ENCODE measurements around the gene CDH11.

CDH11 gene

GRCh38 chr16:65034915-65035314 is 86.9 kb downstream of the CDH11 start:
- H3K9me3 ChIP-seq (ENCODE audit: control extremely low read depth in 1 of 5, control insufficient read depth in 4 of 5, insufficient read depth in 2 of 5, low read depth in 1 of 5, low read length in 4 of 5) = no peaks in the 10 kb centered on the region
- POLR2A ChIA-PET = no interaction called here
- H3K27me3 ChIP-seq (replicated peaks in 2 of 5; ENCODE audit: control insufficient read depth in 4 of 5, insufficient read depth in 5 of 5, low read length in 4 of 5) = no peaks in the 10 kb centered on the region
- H3K4me3 ChIP-seq (ENCODE audit: control insufficient read depth in 1 of 7, extremely low read depth in 1 of 7, insufficient read depth in 4 of 7, low read depth in 2 of 7, low read length in 6 of 7) = no peak overlapping the region
- WGBS (ENCODE audit: insufficient coverage) = 72% methylated on average over 7 of the region's 8 CpGs
- no peaks in the 10 kb centered on the region for H3K36me3 ChIP-seq (ENCODE audit: control insufficient read depth in 4 of 4, insufficient read depth in 4 of 4, low read length in 3 of 4)
- H3K27ac ChIP-seq (ENCODE audit: insufficient read depth in 1 of 2, low read depth in 1 of 2, low read length in 2 of 2, poor library complexity in 1 of 2, severe bottlenecking in 2 of 2) = no peak overlapping the region
- no peaks in the 10 kb centered on the region for H3K4me1 ChIP-seq (ENCODE audit: control extremely low read depth in 1 of 4, control insufficient read depth in 4 of 4, insufficient read depth in 4 of 4, low read length in 3 of 4)
- CTCF ChIA-PET = no interaction called here
- no peak for DNase-seq

GRCh38 chr16:65032387-65032786 is 89.5 kb downstream of the CDH11 start:
- Histone ChIP-seq H3K4me3 (ENCODE audit: control insufficient read depth in 1 of 7, extremely low read depth in 1 of 7, insufficient read depth in 4 of 7, low read depth in 2 of 7, low read length in 6 of 7) (no peak overlapping the region), H3K27me3 (replicated peaks in 2 of 5; ENCODE audit: control insufficient read depth in 4 of 5, insufficient read depth in 5 of 5, low read length in 4 of 5) (no peaks in the 10 kb centered on the region), H3K4me1 (ENCODE audit: control extremely low read depth in 1 of 4, control insufficient read depth in 4 of 4, insufficient read depth in 4 of 4, low read length in 3 of 4) (no peaks in the 10 kb centered on the region), H3K36me3 (ENCODE audit: control insufficient read depth in 4 of 4, insufficient read depth in 4 of 4, low read length in 3 of 4) (no peaks in the 10 kb centered on the region), H3K27ac (ENCODE audit: insufficient read depth in 1 of 2, low read depth in 1 of 2, low read length in 2 of 2, poor library complexity in 1 of 2, severe bottlenecking in 2 of 2) (no peak overlapping the region), H3K9me3 (ENCODE audit: control extremely low read depth in 1 of 5, control insufficient read depth in 4 of 5, insufficient read depth in 2 of 5, low read depth in 1 of 5, low read length in 4 of 5) (no peaks in the 10 kb centered on the region)
- ChIA-PET POLR2A (no interaction called here), CTCF (no interaction called here)
- DNase-seq = no peak
- WGBS (ENCODE audit: insufficient coverage) = 94% methylated on average over 2 of the region's 2 CpGs

- Histone ChIP-seq H3K4me3 (ENCODE audit: control insufficient read depth in 1 of 7, extremely low read depth in 1 of 7, insufficient read depth in 4 of 7, low read depth in 2 of 7, low read length in 6 of 7) (no peak overlapping the region), H3K4me1 (ENCODE audit: control extremely low read depth in 1 of 4, control insufficient read depth in 4 of 4, insufficient read depth in 4 of 4, low read length in 3 of 4) (no peaks in the 10 kb centered on the region), H3K27me3 (replicated peaks in 2 of 5; ENCODE audit: control insufficient read depth in 4 of 5, insufficient read depth in 5 of 5, low read length in 4 of 5) (no peaks in the 10 kb centered on the region), H3K36me3 (ENCODE audit: control insufficient read depth in 4 of 4, insufficient read depth in 4 of 4, low read length in 3 of 4) (no peaks in the 10 kb centered on the region), H3K27ac (ENCODE audit: insufficient read depth in 1 of 2, low read depth in 1 of 2, low read length in 2 of 2, poor library complexity in 1 of 2, severe bottlenecking in 2 of 2) (no peak overlapping the region), H3K9me3 (ENCODE audit: control extremely low read depth in 1 of 5, control insufficient read depth in 4 of 5, insufficient read depth in 2 of 5, low read depth in 1 of 5, low read length in 4 of 5) (no peaks in the 10 kb centered on the region)
- DNase-seq = no peak
- CTCF ChIA-PET = no interaction called here
- POLR2A ChIA-PET = no interaction called here
Observed at GRCh38 chr16:65024767-65025178, 97.1 kb downstream of the CDH11 start.

- no peaks in the 10 kb centered on the region for H3K36me3 ChIP-seq (ENCODE audit: control insufficient read depth in 4 of 4, insufficient read depth in 4 of 4, low read length in 3 of 4)
- 100% methylated on average over 3 of the region's 4 CpGs for WGBS (ENCODE audit: insufficient coverage)
- H3K9me3 ChIP-seq (ENCODE audit: control extremely low read depth in 1 of 5, control insufficient read depth in 4 of 5, insufficient read depth in 2 of 5, low read depth in 1 of 5, low read length in 4 of 5) = no peaks in the 10 kb centered on the region
- H3K4me3 ChIP-seq (ENCODE audit: control insufficient read depth in 1 of 7, extremely low read depth in 1 of 7, insufficient read depth in 4 of 7, low read depth in 2 of 7, low read length in 6 of 7) = no peak overlapping the region
- no peaks in the 10 kb centered on the region for H3K27me3 ChIP-seq (replicated peaks in 2 of 5; ENCODE audit: control insufficient read depth in 4 of 5, insufficient read depth in 5 of 5, low read length in 4 of 5)
- ChIA-PET POLR2A (no interaction called here), CTCF (no interaction called here)
- no peaks in the 10 kb centered on the region for H3K4me1 ChIP-seq (ENCODE audit: control extremely low read depth in 1 of 4, control insufficient read depth in 4 of 4, insufficient read depth in 4 of 4, low read length in 3 of 4)
- DNase-seq = no peak
- H3K27ac ChIP-seq (ENCODE audit: insufficient read depth in 1 of 2, low read depth in 1 of 2, low read length in 2 of 2, poor library complexity in 1 of 2, severe bottlenecking in 2 of 2) = no peak overlapping the region
Observed at GRCh38 chr16:65023802-65024201, 98.1 kb downstream of the CDH11 start.

GRCh38 chr16:65021852-65022595 is 99.8 kb downstream of the CDH11 start:
- DNase-seq = no peak
- ChIA-PET POLR2A (no interaction called here), CTCF (no interaction called here)
- no peak overlapping the region for H3K27ac ChIP-seq (ENCODE audit: insufficient read depth in 1 of 2, low read depth in 1 of 2, low read length in 2 of 2, poor library complexity in 1 of 2, severe bottlenecking in 2 of 2)
- no peak overlapping the region for H3K4me3 ChIP-seq (ENCODE audit: control insufficient read depth in 1 of 7, extremely low read depth in 1 of 7, insufficient read depth in 4 of 7, low read depth in 2 of 7, low read length in 6 of 7)
- H3K36me3 ChIP-seq (ENCODE audit: control insufficient read depth in 4 of 4, insufficient read depth in 4 of 4, low read length in 3 of 4) = no peaks in the 10 kb centered on the region
- 83% methylated on average over 2 of the region's 2 CpGs for WGBS (ENCODE audit: insufficient coverage)
- H3K27me3 ChIP-seq (replicated peaks in 2 of 5; ENCODE audit: control insufficient read depth in 4 of 5, insufficient read depth in 5 of 5, low read length in 4 of 5) = no peaks in the 10 kb centered on the region
- no peaks in the 10 kb centered on the region for H3K4me1 ChIP-seq (ENCODE audit: control extremely low read depth in 1 of 4, control insufficient read depth in 4 of 4, insufficient read depth in 4 of 4, low read length in 3 of 4)
- no peaks in the 10 kb centered on the region for H3K9me3 ChIP-seq (ENCODE audit: control extremely low read depth in 1 of 5, control insufficient read depth in 4 of 5, insufficient read depth in 2 of 5, low read depth in 1 of 5, low read length in 4 of 5)

GRCh38 chr16:65016754-65017153 is 105.1 kb downstream of the CDH11 start:
- CTCF ChIA-PET = no interaction called here
- Histone ChIP-seq H3K27me3 (replicated peaks in 2 of 5; ENCODE audit: control insufficient read depth in 4 of 5, insufficient read depth in 5 of 5, low read length in 4 of 5) (no peaks in the 10 kb centered on the region), H3K36me3 (ENCODE audit: control insufficient read depth in 4 of 4, insufficient read depth in 4 of 4, low read length in 3 of 4) (no peaks in the 10 kb centered on the region), H3K9me3 (ENCODE audit: control extremely low read depth in 1 of 5, control insufficient read depth in 4 of 5, insufficient read depth in 2 of 5, low read depth in 1 of 5, low read length in 4 of 5) (no peaks in the 10 kb centered on the region), H3K27ac (ENCODE audit: insufficient read depth in 1 of 2, low read depth in 1 of 2, low read length in 2 of 2, poor library complexity in 1 of 2, severe bottlenecking in 2 of 2) (no peak overlapping the region), H3K4me3 (ENCODE audit: control insufficient read depth in 1 of 7, extremely low read depth in 1 of 7, insufficient read depth in 4 of 7, low read depth in 2 of 7, low read length in 6 of 7) (no peak overlapping the region), H3K4me1 (ENCODE audit: control extremely low read depth in 1 of 4, control insufficient read depth in 4 of 4, insufficient read depth in 4 of 4, low read length in 3 of 4) (no peaks in the 10 kb centered on the region)
- POLR2A ChIA-PET = no interaction called here
- no peak for DNase-seq

- Histone ChIP-seq H3K36me3 (ENCODE audit: control insufficient read depth in 4 of 4, insufficient read depth in 4 of 4, low read length in 3 of 4) (no peaks in the 10 kb centered on the region), H3K4me3 (ENCODE audit: control insufficient read depth in 1 of 7, extremely low read depth in 1 of 7, insufficient read depth in 4 of 7, low read depth in 2 of 7, low read length in 6 of 7) (no peak overlapping the region), H3K27me3 (replicated peaks in 2 of 5; ENCODE audit: control insufficient read depth in 4 of 5, insufficient read depth in 5 of 5, low read length in 4 of 5) (no peaks in the 10 kb centered on the region), H3K27ac (ENCODE audit: insufficient read depth in 1 of 2, low read depth in 1 of 2, low read length in 2 of 2, poor library complexity in 1 of 2, severe bottlenecking in 2 of 2) (no peak overlapping the region), H3K4me1 (ENCODE audit: control extremely low read depth in 1 of 4, control insufficient read depth in 4 of 4, insufficient read depth in 4 of 4, low read length in 3 of 4) (no peaks in the 10 kb centered on the region), H3K9me3 (ENCODE audit: control extremely low read depth in 1 of 5, control insufficient read depth in 4 of 5, insufficient read depth in 2 of 5, low read depth in 1 of 5, low read length in 4 of 5) (no peaks in the 10 kb centered on the region)
- no peak for DNase-seq
- ChIA-PET CTCF (no interaction called here), POLR2A (no interaction called here)
Observed at GRCh38 chr16:65015599-65015998, 106.3 kb downstream of the CDH11 start.

Data from common myeloid progenitor, CD34-positive (primary cell).